GM19468 (cell line): ENCODE results near the gene NRCAM.

Source experiments
- ATAC-seq: cut with Tn5 transposase; IDR thresholded peaks from one replicate; pipeline ENCODE4 v1.9.1; 2021; ENCODE audit warnings: mild to moderate bottlenecking, moderate library complexity, moderate number of reproducible peaks; ENCODE audit not compliant: unreplicated experiment; ENCODE audit errors: extremely low read depth

NRCAM gene

GRCh38 chr7:108120196-108120595 lies 336.0 kb downstream of the NRCAM start:
- no peak for ATAC-seq

DNA sequence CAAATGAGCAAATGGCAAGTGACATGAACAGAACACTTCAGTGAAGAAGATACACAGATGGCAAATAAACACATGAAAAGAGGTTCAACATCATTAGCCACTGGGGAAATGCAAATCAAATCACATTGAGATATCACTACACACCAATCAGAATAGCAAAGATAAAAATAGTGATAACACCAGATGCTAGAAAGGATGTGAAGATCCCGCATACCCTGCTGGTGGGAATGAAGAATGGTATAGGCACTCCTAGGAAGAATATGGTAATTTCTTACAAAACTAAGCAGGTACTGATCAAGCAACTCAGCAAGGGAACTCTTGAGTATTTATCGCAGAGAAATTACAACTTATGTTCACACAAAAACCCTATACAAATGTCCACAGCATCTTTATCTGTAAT lies 337.3 kb downstream of the NRCAM start:
- ATAC-seq = no peak

- no peak for ATAC-seq
Observed at GRCh38 chr7:108114117-108114841, 342.0 kb downstream of the NRCAM start.

DNA sequence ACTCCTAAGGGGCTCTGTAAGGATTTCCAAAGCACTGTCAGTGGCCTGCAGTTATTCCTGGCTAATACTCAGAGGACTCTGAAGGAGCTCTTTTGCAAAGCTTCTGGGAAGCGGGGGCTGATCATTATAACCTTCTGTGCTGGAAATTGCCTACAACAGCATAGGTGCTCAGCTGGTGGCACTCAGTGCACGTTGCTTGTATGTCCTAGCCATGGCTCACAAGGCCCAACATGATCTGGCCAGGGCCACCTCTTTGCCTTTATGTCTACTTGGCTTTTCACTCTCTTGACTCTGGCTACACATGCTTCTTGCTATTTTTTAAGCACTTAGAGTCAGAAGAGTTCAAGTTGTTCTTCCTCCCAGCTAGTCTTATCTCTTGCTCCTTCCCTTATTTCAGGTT lies 343.6 kb downstream of the NRCAM start:
- ATAC-seq = no peak

- no peak for ATAC-seq
Observed at GRCh38 chr7:108109221-108109908, 346.9 kb downstream of the NRCAM start.

DNA sequence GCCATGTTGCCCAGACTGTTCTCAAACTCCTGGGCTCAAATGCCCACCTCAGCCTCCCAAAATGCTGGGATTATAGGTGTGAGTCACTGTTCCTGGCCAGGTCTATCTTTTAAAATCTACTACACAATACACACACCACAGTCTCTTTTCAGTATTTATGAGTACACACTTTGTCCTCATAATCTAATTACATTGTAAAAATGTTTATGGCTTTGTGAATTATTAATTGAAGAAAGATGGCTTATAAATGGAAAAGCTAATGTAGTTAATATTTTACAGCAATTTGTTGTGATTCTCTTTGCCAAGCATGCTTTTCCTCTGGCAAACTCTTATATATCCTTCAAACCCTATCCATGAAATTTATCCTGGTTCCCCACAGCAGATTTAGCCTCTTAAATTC lies 348.1 kb downstream of the NRCAM start:
- no peak for ATAC-seq

- no peak for ATAC-seq
Observed at GRCh38 chr7:108104324-108104723, 351.9 kb downstream of the NRCAM start.

DNA sequence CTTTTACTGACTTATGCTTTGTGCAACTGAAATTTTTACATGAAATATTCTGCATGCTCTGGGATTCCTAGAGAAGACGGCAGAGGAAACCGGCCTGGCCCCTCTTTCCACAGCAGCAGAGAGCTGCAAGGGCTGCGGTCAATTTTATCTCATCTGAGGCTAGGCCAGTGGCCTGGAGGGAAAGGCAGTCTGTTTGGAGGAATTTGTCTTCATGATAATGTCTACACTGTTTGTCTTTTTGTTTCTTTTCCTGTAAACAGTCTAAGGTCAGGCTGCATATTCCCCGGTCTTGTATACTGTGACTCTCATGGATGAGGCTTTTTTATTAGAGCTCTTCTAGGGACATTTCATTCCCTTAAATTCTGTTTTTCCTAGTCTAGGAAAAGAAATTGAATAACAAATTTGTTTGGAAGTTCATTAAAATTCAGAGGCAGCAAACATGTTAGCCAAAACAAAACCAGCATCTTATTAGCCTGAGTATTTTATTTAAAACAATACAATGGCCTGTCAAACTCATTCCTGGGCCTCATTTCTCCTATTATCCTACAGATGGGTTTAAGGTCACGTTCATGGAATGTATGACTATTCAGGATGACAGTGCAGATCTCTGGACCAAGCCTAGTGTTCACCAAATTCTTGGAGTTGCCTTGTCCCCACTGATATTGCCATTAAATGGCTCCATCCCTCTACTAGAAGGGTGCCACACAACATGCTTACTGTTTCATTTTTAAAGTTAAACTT lies 352.5 kb downstream of the NRCAM start:
- ATAC-seq = no peak

GRCh38 chr7:108102671-108103312 lies 353.4 kb downstream of the NRCAM start:
- no peak for ATAC-seq

DNA sequence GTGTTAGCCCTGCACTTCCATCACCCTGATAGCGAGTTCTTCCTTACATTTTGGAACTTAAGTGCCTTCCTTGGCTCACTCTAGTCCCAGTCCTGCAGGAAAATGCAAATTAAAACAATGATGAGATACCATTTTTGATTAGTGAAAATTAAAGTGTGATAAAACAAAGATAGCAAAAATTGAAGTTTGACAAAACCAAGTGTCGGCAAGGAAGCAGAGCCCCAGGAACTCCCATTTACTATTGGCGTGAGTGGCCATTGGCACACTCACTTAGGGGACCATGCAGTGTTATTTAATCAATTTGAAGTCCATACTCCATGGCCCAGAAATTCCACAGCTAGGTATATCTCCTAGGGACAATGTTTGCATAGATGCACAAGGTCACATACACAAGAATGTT lies 354.5 kb downstream of the NRCAM start:
- no peak for ATAC-seq

DNA sequence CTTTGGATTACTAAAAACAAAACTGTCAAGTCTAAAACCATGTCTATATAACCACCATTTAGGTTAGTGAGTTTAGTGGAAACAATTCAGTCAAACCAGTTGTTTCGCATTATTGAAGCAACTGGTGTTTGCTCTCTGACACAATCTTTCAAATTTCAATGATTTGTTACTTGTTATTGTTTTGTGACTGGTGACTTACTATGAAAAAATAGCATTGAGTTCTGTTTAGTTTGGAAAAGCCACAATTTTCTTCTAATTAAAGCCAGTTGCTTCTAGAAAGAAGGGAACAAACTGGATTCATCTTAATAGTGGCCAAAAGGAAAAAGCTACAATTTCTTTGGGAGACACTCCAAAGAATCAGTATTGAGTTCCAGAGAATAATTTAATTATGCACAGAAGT lies 356.5 kb downstream of the NRCAM start:
- no peak for ATAC-seq

GRCh38 chr7:108097703-108098102 lies 358.5 kb downstream of the NRCAM start:
- no peak for ATAC-seq
